Hepatocyte (in vitro differentiated cells): Measurements from ENCODE around the gene CDRT4. TPM values are rescaled to one million over a fixed set of nuclear protein-coding genes. Genes with fewer than 3 reads are reported as not detected.
A peak's percentile ranks its signal among the peaks of the same experiment; 100 is the strongest.

Experiments used
- DNase-seq: peaks from one replicate; pipeline ENCODE4 v3.0.0-alpha.2; 2016; ENCODE audit warnings: low spot score
- H2AFZ ChIP-seq: fragments of 200-600 bp; sonication (generic); 2 replicates; pipeline ENCODE4 v1.6.0; 2016; ENCODE audit warnings: antibody characterized with exemption, mild to moderate bottlenecking
- H3K27ac ChIP-seq: fragments of 200-600 bp; sonication (generic); 2 replicates; pipeline ENCODE4 v1.5.1; 2016; ENCODE audit warnings: mild to moderate bottlenecking
- H3K27me3 ChIP-seq: fragments of 200-600 bp; sonication (generic); 2 replicates; pipeline ENCODE4 v1.6.1; 2016
- H3K36me3 ChIP-seq: fragments of 200-600 bp; sonication (generic); replicated peaks from 2 replicates; pipeline ENCODE4 v1.5.1; 2016; ENCODE audit warnings: low read depth; ENCODE audit not compliant: insufficient read depth
- H3K4me1 ChIP-seq: fragments of 200-600 bp; sonication (generic); 2 replicates; pipeline ENCODE4 v1.5.1; 2016; ENCODE audit warnings: mild to moderate bottlenecking, moderate library complexity; ENCODE audit not compliant: insufficient read depth
- H3K4me2 ChIP-seq: fragments of 200-600 bp; sonication (generic); 2 replicates; pipeline ENCODE4 v1.6.0; 2016
- H3K4me3 ChIP-seq: fragments of 200-600 bp; sonication (generic); 2 replicates; pipeline ENCODE4 v1.5.1; 2016; ENCODE audit warnings: mild to moderate bottlenecking
- H3K79me2 ChIP-seq: fragments of 200-600 bp; sonication (generic); 2 replicates; pipeline ENCODE4 v1.6.0; 2017; ENCODE audit warnings: mild to moderate bottlenecking
- H3K9me2 ChIP-seq: fragments of 200-600 bp; sonication (generic); replicated peaks from 2 replicates; pipeline ENCODE4 v1.6.0; 2017; ENCODE audit warnings: mild to moderate bottlenecking; ENCODE audit not compliant: insufficient read depth
- H3K9me3 ChIP-seq: fragments of 200-600 bp; sonication (generic); 2 replicates; pipeline ENCODE4 v1.5.1; 2016; ENCODE audit warnings: low read depth, mild to moderate bottlenecking
- H4K20me1 ChIP-seq: fragments of 200-600 bp; sonication (generic); 2 replicates; pipeline ENCODE4 v1.6.0; 2016; ENCODE audit warnings: mild to moderate bottlenecking; ENCODE audit not compliant: insufficient read depth, poor library complexity, severe bottlenecking
- CTCF ChIP-seq: fragments of 200-600 bp; sonication (generic); IDR thresholded peaks from 2 replicates; pipeline ENCODE4 v1.5.1; 2016; ENCODE audit warnings: antibody characterized with exemption, mild to moderate bottlenecking; ENCODE audit not compliant: poor library complexity
- EZH2 ChIP-seq: fragments of 200-600 bp; sonication (generic); IDR thresholded peaks from 2 replicates; pipeline ENCODE4 v1.6.1; 2016; ENCODE audit warnings: antibody characterized with exemption, mild to moderate bottlenecking, borderline replicate concordance
- EZH2phosphoT487 ChIP-seq: fragments of 200-600 bp; sonication (generic); IDR thresholded peaks from one replicate; pipeline ENCODE4 v1.6.1; 2018; ENCODE audit warnings: antibody characterized with exemption, mild to moderate bottlenecking, low read depth, moderate library complexity; ENCODE audit not compliant: unreplicated experiment, severe bottlenecking
- WGBS: methylation state at CpG from one replicate; pipeline ENCODE4 v1.1.6; 2016; ENCODE audit warnings: low lambda C conversion rate; ENCODE audit errors: missing lambda C conversion rate; 5-methylcytosine and 5-hydroxymethylcytosine counted together
- polyA plus RNA-seq: library from polyadenylated mRNA; unstranded; fragments of >200 nt; fragmentation: Nextera tagmentation; extraction: Ambion mirVana; gene quantifications from 2 replicates; pipeline ENCODE4 v1.2.1, GENCODE V29; 2016
- total RNA-seq: library from RNA; depleted of rRNA; stranded (reverse); fragments of >200 nt; gene quantifications from 2 replicates; pipeline ENCODE4 v1.2.3, GENCODE V29; 2014

The CDRT4 gene
- total and polyA plus RNA-seq, 2 experiments from 2014 or later: 2.7 to 9.6 TPM

DNA sequence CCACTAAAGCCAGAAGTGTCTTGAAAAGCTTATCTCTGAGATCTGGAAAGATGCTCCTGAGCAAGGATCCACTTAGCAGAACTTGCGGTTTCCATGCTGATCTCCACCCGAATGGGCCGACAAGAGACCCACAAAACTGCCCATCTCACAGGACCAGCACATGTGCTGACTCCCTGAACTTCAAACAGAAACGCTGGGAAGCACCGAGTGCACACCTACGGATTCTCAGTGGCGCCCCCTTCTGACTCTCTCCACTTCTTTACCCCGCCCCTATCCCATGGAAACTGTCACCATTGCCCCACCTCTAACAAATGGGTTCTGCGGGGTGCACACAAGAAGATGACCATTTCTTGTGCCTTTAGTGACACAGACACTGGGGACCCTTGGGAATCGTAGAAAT is 21.4 kb downstream of the CDRT4 start:
- Histone ChIP-seq H3K36me3 (no peaks in the 10 kb centered on the region), H3K27me3 (no peaks in the 10 kb centered on the region), H3K27ac (no peak overlapping the region), H3K4me1 (peaks cover 3% of the 10 kb centered on the region), H3K9me3 (no peaks in the 10 kb centered on the region), H3K4me3 (no peak overlapping the region), H4K20me1 (no peaks in the 10 kb centered on the region), H3K9me2 (no peaks in the 10 kb centered on the region), H2AFZ (no peak overlapping the region), H3K79me2 (no peaks in the 10 kb centered on the region), H3K4me2 (no peak overlapping the region)
- no peak for DNase-seq
- WGBS: 73% methylated on average over 10 of the region's 10 CpGs
- TF ChIP-seq EZH2phosphoT487 (no peak), CTCF (no peak), EZH2 (no peak)

DNA sequence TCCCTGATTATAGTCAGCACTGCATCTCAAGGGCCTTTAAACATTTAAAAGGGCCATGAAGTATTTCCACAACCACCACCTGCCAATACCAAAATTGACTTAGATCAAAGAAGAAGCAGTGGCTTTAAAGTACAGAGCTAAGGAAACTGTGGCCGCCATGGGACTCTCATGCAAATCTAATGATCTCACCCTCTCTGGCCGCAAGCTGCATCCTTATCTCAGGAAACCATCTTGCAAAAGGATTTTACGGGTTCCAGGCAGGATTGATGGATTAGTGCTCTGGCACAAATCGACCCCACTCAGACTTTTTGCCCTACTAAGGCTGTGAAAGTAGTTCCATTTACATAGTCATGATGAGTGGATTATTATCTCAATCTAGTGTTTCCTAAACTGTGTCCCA is 22.6 kb downstream of the CDRT4 start:
- no peak for DNase-seq
- Histone ChIP-seq H3K4me2 (no peak overlapping the region), H3K79me2 (no peaks in the 10 kb centered on the region), H3K4me3 (no peak overlapping the region), H3K9me2 (no peaks in the 10 kb centered on the region), H3K9me3 (no peaks in the 10 kb centered on the region), H3K27me3 (no peaks in the 10 kb centered on the region), H3K4me1 (peaks cover 3% of the 10 kb centered on the region), H2AFZ (no peak overlapping the region), H3K36me3 (no peaks in the 10 kb centered on the region), H4K20me1 (no peaks in the 10 kb centered on the region), H3K27ac (no peak overlapping the region)
- 30% methylated on average over 4 of the region's 4 CpGs for WGBS
- TF ChIP-seq EZH2 (no peak), CTCF (no peak), EZH2phosphoT487 (no peak)

DNA sequence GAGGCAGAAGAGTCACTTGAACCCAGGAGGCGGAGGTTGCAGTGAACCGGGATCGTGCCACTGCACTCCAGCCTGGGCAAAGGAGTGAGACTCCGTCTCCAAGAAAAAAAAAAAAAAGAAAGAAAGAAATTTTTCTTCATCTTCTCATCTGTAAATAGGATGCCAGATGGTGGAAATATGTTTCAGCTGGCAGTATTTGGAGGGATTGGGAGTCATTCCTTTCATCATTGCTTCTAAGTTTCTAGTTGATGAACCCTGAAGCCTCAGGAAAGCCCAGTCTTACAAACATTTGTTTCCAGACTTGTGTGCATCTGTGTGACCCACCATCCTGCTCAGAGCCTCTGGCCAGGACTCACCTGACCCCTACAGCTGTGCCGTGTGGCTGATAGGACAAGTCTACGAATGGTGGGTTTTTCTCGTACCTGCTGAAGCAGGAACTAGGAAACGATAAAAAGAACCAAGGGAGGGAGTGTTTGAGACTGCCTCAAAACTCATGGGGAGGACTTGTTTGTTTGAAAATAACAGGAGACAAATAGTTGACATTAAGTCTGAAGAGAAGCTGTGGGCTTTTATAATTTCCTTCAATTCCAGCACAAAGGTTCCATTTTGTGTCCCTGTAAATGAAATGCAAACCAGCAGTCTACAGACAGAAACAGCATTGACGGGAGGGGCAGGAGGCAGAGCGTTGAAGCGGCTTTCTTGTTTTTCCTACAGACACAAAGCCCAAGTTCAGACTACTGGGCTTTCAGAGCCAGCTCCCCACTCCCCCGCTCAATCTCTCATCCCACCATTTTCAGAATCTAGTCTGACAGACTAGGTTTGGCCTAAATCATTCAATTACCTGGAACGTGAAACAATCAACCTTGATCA is 24.9 kb downstream of the CDRT4 start:
- WGBS: 92% methylated on average over 13 of the region's 13 CpGs
- peak overlapping the region; percentile 27 for H3K27ac ChIP-seq
- H2AFZ ChIP-seq: no peak overlapping the region

More for the DNA sequence above, 24.9 kb downstream of the CDRT4 start:
- no peaks in the 10 kb centered on the region for H3K27me3 ChIP-seq
- TF ChIP-seq CTCF (no peak), EZH2 (no peak), EZH2phosphoT487 (no peak)
- H4K20me1 ChIP-seq: no peaks in the 10 kb centered on the region
- DNase-seq: no peak
- H3K36me3 ChIP-seq: no peaks in the 10 kb centered on the region
- H3K4me2 ChIP-seq: no peak overlapping the region
- no peaks in the 10 kb centered on the region for H3K79me2 ChIP-seq
- H3K9me3 ChIP-seq: no peaks in the 10 kb centered on the region
- no peak overlapping the region for H3K4me3 ChIP-seq
- H3K4me1 ChIP-seq: peaks cover 15% of the 10 kb centered on the region
- no peaks in the 10 kb centered on the region for H3K9me2 ChIP-seq
